H4 (cell line): ENCODE measurements around the gene AMMECR1. TPM values are rescaled to one million over a fixed set of nuclear protein-coding genes. Genes with fewer than 3 reads are reported as not detected.
A peak's percentile ranks its signal among the peaks of the same experiment; 100 is the strongest.

Source experiments
- DNase-seq: peaks from one replicate; pipeline ENCODE4 v3.0.0-alpha.2; 2015; ENCODE audit warnings: low spot score
- total RNA-seq: library from RNA; depleted of rRNA; stranded (reverse); fragments of >200 nt; shearing (Covaris generic); gene quantifications from 2 replicates; pipeline ENCODE4 v1.2.3, GENCODE V29; 2014

AMMECR1 gene
- total RNA-seq, 1 experiment from 2014 or later: 24.3 TPM

DNA sequence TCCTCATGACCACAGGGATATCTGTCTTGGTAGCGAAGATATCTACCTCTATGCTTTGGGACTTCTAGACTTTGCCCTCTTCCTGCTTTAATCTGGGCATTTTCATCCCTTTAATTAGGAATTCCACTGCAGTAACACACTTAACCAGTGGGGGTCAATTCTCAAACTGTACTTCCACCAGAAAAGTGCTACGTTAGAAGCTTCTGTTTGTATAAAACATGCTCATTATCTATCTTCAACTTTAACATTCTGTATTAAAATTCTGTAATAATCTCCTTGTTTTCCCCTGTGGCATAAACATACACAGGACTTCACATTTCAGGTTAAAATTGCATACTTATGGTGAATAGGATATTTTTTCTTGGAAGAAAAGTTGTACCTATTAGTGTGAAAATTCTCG lies 105.6 kb downstream of the AMMECR1 start:
- peak; percentile 11 for DNase-seq

DNA sequence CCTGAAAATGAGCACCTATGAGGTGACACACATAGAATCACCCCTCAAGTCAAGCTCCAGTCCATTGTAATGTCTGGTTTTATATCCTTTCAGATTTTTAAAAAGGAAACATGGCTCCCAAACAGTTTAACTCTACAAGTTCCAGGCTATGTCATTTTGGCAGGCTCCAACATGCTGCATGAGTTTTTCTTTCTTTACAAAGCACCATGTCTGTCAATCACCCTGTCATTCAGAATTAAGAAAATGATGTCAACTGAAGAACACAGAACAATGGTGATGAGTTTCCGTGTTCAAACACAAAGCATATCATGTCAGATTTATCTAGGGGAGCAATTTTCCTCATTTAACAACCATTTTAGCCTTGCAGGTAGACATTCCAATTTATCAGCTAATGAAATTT lies 106.5 kb downstream of the AMMECR1 start:
- DNase-seq: no peak

DNA sequence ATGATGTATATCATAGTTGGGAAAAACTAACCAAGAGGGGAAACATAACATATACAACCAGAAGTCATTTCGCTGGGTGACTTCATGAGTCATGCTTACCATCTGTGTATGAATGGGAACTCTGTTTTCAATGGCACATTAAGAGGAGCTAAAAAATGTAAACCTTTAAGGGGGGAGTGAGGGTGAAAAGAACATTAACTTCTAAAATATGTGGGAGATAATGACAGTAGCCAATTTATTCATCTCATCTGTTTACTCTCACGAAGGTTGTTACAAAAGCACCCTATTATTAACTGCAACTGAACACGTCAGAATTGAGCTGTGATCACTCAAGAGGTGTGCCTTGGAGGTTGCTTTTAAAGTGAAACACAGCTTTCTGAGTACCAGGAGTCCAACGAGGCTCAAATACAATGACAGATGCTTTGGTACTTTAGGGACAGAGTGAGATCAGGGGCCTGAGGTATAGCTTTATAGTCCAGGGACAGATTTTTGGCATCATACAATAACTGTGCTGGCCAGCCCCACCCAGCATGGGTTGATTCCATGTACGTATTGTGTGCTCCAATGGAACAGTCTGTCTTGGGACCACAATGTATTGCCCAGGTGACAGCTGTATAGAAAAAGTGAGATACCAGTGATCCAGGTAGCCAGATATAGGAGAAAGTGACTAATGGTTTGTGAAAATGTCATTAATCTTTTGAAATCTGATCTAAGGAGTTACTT lies 107.3 kb downstream of the AMMECR1 start:
- DNase-seq: peak; percentile 60

DNA sequence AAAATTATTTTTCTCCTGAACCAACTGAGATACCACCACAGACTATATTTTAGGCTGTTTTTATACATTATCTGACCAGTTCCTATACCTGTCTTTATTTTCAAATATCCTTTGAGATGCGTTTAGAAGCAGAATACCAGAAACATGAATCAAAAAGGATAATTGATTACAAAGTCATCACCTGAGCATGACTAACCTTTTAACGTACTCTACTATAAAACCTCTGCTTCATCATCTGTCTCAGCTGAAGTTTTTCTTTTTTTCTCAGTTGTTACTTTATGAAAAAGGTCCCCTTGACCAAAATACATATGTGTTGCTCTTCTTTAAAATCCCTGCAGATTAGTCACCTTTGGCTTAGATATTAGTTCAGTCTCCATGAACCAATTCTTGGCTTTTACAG lies 109.8 kb downstream of the AMMECR1 start:
- no peak for DNase-seq

DNA sequence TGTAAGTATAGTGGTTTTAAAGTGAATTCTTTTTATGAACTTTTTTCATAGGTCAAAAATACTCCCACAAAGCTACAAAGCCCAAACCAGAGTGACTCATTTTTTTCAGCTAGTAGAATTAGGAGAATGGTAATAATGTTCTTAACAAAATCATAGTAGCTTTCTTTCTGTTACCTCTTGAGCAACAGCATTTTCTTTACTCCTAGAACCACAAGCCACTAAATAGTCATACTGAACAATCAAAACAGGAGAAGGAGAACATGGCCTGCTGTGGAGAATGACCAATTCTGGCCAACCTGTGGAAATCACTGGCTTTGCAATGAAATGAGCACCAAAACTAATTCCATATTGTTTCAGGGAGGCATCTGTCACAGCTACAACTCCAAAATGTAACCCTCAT lies 112.9 kb downstream of the AMMECR1 start:
- peak; percentile 54 for DNase-seq

DNA sequence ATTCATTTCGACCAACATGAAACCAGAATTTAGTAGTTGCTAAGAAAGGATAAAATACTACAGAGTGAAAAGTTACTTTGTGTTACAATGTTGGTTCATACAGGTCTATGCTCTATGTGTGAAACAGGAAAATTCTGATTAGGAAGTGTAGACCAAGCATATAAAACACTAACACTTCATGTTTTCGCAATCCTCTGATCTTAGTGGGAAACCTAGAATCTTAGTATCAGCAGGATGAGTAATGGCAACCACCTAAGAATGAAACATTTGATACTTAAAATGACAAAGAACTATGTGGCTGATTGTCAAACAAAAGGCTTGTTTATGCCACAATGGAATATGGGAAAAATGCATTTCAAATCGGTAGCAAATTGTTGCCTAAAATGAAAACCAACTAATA lies 116.1 kb downstream of the AMMECR1 start:
- no peak for DNase-seq

DNA sequence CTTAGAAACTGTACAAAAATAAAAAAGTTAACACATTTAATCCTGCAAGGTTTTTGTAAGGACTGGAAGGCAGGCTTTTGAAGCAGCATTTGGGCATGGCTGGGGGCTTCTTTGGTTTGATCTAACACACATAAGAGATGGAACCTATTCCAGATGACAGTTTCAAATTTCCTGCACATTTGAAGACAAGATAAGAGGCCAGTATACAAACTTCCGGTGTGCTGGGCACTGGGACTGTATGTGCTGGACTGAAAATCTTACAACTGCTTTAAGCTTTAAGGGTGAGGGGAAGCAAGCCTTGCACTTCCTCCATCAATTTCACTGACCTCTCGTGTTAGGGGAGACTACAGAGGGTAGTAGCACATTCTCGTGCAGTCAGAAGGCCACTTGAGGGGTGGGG lies 122.9 kb downstream of the AMMECR1 start:
- DNase-seq: no peak

DNA sequence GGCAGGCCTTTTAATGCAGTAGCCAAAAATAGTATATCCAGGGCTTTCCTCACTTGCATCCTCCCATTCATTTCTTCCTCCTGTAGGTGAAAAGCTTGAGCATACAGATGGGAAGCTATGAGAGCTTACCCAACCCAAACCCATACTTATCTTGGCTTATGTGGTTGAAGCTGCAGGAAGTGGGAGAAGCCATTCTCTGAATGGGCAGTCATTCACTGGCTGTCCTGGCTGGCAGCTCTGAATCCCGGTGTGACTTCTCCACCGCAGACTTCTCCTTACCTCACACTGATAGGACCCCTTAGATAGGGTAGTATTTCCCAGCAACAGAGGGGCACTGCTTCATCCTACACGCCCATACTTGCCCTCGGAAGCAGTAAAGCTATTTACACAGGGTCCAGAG lies 125.4 kb downstream of the AMMECR1 start:
- no peak for DNase-seq

DNA sequence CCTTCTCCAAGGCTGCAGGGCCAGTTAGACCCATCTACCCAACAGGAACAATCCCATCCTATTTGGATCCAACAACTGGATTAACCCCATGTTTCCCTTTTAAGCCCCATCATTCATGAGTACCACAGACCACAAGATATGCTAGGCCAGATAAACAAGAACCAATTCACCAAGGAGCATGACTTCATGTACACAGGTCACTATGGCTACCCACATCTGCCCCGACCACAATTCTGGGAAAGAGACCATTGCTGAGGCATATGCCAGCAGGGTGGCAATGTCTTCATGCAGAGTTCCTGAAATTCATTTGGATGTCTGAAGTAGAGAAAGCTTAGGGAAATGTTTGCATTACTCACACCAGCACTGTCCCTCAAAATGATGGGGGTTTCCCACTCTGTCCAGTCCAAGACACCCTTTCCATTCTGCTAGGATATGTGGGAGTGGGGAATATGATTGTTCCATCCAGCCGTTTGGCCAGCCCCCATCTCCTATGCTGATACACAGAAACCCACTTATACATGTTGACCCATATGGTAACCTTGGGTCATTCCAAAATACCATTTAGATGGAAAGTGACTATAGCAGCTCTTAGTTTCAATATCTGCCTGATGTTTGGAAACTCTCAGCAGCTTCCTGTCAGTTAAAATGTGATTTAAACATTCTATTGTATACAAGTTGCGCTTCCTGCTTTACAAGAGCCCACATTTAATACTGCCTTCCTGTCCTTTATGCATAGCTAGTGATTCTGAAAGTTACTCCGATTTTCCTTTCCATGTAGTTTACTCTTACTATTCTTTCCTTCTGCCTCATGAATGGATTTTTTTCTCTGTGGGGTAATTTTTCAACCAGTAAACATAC lies 129.0 kb downstream of the AMMECR1 start:
- DNase-seq: peak; percentile 71

DNA sequence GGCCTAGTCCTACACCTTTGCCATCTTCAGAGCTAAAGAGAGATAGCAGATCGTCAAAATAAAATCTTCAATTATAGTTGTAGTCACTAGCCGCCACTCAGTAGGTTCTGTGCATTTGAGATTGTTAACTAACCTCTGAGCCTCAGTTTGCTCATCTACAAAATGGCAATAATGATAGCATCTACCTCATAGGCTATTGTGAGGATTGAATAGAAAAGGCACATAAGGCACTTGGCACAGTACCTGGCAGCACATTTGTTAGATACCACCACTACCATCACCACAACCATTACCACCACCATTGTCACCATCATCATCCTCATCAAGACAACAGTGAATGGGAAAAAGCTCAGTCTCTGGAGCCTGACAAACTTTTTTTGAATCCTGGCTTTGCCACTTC lies 134.6 kb downstream of the AMMECR1 start:
- no peak for DNase-seq

DNA sequence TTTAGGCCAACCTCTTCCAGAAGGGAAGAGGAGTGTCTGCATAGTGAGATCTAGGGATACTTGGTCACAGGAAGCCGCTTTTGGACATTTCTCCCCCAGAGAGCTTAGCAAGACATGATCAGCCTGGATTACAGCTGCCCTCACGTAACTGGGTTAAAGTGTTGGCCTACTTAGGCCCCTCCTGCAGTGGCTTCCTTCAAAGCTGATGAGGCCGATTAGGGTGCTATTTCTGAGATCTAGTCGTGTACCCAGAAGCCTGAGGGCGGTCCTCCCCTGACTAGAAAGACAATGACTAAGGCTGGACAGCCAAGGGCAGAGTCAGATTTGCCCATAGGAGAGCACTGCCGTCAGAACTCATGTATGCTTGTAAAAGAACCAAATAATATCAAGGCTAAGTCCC lies 135.0 kb downstream of the AMMECR1 start:
- no peak for DNase-seq

DNA sequence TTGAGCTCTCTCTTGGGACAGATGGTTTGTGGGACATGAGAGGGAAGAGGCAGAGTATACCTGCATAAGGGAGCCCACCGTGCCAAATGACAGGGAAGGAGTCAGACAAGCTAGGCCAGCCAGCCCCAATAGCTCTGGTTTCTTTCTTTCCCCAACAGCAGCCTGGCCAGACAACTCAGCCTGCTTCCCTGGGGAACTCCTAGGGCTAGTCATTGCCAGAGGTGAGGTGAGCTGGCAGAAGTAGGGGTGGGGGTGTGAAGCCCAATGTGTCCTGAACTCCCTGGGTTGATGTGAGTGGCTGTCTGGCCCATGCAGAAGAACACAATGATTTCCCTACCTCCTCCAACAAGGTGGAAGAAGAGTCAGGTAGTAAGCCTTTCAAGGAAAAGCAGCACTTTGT lies 135.5 kb downstream of the AMMECR1 start:
- no peak for DNase-seq

DNA sequence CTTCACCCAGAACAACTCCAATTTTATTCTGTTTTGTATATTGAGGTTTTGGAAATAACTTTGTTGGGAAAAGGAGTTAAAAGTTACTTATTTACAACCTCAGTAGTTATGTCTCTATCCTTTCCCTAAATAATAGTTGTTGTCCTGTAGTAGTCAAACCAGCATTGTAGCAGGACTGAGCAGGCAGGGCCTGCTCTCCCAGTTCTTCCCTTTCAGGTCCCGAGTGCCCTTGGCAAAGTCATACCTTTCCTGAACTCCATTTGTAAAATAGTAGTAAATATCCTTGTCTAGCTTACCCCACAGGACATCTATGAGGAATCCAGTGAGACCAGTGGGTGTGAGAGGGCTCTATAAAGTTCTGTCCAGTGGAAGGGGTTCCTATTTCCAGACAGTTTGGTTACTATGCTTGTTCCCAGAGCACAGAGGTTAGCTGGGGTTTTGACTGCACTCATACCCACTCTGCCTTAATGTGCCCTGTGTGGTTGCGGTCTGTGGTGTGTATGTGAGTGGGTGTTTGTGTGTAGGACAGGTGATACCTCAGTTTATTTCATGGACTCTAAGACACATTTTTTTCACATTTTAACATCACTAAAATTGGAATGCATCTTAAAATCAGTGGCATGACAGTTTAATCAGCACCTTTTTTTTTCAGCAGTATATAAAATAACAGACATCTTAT lies 136.3 kb downstream of the AMMECR1 start:
- DNase-seq: no peak

DNA sequence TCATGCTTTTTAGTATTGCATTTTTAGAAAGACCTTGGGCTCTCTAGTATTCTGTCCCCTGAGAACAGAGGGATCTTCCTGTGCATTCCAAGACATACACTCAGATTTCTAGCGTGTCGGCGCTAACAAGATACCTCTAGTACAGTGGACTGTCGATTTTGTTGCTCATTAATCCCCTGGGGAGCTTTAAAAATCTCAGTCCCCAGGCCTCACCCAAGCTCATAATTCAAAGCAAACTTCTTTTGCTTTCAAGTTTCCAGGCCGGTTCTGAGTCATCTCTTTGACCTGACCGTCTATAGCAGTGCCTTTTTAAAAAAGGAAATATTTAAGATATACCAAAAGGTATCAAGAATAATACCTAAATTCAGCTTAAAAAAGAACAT lies 137.0 kb downstream of the AMMECR1 start:
- no peak for DNase-seq

DNA sequence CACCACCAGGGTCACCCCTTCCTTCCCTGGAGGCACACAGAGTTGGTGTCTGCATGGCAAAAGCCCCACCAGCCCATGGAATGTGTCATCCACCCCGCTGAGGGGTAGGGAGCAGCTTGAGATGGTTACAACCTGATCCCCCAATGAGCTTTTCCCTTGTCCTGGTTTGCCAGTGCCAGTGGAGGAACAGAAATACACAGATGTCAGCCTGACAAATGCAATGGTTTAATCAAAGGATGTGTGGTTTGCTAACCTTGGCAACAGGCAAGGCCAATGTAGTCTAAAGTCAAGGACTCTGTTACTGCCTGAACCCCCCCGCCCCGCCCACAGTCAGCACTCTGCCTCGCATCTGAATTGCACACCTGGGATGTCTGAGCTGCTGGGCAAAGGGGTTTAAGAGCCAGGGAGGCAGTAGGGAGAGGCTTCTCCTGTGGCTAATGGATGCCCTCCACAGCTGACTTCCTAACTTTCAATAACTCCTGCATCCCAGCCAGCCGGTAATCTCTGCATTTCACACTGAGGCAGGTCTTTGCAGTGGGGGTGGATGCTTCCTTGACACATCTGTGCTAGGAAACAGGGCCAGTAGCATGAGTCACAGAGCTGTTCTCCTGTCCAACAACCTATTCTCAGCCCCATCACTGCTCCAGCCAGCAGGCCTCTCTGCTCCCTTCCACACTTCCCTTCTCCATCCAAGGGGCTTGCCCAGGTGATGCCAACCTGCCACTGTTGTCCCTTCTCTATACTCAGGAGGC lies 137.5 kb downstream of the AMMECR1 start:
- DNase-seq: peak; percentile 15

DNA sequence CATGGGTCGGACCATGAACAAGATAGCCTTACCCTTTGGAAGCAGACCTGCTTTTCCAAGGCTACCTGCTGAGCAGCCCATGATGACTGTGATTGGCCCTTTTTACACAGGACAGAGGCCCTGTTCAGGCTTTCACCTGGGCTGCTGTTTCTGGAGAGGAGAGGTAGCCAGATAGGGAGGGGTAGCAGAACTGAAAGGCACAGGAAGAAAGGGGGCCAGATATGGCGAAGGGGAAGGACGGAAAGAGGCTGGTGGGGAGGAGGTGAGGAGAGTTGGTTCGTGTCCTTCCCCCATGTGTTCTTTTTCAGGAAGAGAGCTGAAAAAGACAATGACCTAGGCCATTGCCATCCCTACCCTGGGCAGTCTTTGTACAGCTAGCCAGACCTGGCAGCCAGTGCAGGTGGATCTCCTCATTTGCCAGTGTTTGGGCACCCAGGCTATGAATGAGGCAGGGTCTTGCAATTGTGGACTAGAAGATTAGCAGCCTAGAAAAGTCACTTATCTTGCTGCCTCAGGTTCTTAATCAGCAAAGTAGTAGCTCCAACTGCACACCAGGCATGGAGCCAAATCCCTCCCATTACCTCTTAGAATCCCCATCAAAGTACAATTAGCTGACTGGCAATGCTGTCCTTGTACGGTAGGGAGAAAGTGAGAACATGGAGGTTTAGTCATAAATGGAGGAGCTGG lies 139.6 kb downstream of the AMMECR1 start:
- DNase-seq: no peak

DNA sequence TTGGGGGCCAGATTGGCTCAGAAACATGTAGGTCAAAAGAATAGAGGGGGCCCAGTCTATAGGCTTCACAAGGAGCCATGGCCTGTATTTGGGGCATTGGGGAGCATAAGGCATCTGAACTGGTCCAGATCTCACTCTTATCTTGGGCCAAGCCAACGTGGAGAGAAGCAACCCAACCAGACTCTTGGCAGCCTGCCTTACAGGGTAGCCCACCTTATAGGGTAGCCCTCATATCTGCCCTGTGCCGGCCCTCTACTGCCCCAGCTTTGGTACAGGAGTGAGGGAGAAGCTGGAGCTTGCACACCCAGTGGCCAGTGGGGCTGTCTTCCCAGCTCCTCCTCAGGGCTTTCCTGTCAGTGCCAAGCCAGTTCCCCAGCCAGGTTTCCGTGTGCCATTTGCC lies 142.2 kb downstream of the AMMECR1 start:
- DNase-seq: no peak

DNA sequence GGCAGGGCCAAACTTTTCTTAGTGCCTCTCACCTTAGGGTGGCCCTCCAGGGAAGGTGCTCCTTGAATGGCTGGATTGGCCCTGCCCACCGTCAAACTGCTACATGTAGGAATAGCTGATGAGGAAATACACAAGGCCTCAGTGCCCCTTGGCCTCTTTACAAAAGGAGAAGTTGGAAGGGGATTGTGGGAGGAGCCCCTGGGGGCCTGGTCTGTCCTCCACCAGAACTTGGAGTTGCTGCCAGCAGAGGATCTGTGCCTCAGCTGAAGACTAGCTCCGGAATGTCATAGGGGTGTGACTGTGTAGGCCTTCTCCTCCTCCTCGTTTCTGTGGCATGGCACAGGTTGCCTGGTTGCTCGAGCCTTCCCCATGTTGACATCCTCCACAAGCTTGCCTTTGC lies 142.7 kb downstream of the AMMECR1 start:
- DNase-seq: no peak

DNA sequence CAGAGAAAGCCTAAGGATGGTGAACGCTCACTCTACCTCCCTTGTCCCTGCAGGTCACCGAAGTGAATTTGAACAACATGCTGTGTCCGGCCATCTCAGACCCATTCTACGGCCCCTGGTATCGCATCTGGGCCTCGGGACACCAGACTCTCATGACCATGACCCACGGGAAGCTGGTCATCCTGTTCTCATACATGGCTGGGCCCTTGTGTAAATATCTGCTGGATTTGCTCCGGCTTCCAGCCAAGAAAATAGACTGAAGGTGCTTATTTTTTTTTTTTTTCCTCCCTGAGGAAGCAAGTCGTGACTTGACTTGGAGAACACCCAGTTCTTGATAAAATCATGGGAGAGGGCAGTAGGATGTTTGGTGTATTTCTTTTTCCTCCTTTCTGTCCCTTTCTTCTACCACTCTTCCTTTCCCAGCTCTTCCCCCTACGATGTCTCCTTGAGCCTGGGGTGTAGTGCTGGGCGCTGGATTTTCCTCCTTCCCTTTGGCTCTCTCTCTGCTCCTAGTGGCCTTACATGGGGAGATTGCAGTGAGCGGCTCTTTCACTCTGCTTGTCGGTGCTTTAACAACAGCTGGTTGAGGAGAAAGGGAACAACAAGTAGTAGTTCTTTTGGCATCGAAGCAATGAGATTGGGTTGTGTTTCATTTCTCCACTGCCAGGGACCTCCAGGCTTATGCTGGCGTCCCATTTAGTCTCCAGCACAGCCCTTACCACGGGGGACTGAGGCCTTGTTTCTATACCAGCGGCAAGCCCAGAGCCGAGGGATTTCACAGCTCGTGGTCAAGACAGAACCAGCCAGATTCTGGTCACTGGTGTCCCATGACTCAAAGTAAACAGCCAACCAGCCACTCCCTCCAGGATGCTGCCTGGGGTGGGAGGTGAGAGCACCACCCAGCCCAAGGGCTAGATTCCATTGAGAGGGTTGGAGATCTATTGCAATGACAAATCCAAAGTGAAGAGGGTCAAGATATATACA lies 144.4 kb downstream of the AMMECR1 start:
- no peak for DNase-seq

DNA sequence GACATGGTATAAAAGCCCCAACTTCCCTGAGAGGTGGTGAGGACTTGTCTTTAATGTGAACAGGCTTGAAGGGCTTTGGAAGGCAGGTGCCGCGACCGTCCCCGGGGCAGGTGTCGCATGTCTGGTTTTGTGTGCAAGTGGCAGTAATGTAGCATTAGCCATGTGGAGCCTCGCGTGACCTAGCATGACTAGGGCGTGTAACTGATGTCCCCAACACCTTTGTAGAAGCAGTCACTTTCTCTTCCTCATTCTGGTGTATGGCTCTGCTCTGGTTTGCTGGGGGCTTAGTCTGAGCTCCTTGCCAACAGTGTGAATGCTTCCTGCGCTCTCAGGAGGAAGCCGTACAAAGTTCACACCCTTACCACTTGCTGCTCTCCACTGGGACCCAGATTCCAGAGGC lies 145.7 kb downstream of the AMMECR1 start:
- DNase-seq: no peak
